GM10248 (cell line): Measurements from ENCODE around the gene SEMA3C.

ENCODE experiments used
- CTCF ChIA-PET: fragments of 300-600 bp; sonication (Branson Sonifier 250); formaldehyde crosslinking; extraction: SDS; loops from one replicate; lab custom pipeline; 2021; ENCODE audit warnings: antibody characterized with exemption; lab: Yijun Ruan, JAX
- POLR2A ChIA-PET: fragments of 350-650 bp; sonication (Branson Sonifier 250); formaldehyde crosslinking; extraction: SDS; loops from one replicate; lab custom pipeline; 2020; ENCODE audit warnings: antibody characterized with exemption; lab: Yijun Ruan, JAX
- DNase-seq: peaks from one replicate; pipeline ENCODE4 v3.0.0; 2012; ENCODE audit errors: extremely low spot score
- CTCF ChIP-seq: IDR thresholded peaks from 2 replicates; pipeline ENCODE4 v1.5.1; 2012; ENCODE audit warnings: mild to moderate bottlenecking, low read depth; ENCODE audit errors: extremely low read depth, missing control alignments, control extremely low read depth

Gene SEMA3C

DNA sequence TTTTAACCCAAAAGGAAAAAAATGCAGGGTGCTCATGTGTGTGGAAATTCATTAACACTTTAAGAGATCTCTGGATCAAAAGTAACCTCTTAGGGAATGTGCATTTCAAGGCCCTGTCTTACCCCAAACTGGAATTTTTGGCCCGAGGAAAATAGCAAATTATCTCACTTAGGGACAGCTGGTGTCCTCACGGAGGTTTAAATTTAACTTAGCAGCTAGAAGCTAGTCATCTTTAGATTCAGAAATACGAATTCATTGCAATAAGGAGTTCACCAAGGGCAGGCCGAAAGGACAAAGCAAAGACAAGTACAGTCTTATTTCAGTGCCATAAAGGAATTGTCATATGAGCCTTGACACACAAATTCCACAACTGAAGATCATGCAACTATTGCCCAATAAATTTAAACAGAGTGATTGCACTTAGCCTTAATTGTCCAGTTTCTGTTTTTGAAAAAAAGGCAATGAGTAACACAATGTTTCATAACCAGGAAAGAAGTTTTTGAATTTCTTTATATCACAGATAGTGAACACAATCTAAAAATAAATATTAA, 22.4 kb upstream of the SEMA3C start:
- TF ChIP-seq CTCF: no peak
- POLR2A ChIA-PET: no interaction called here
- CTCF ChIA-PET: no interaction called here
- DNase-seq: no peak

GRCh38 chr7:80940539-80941207, 21.8 kb upstream of the SEMA3C start:
- no peak for DNase-seq
- ChIA-PET CTCF (no interaction called here), POLR2A (no interaction called here)
- TF ChIP-seq CTCF: no peak

DNA sequence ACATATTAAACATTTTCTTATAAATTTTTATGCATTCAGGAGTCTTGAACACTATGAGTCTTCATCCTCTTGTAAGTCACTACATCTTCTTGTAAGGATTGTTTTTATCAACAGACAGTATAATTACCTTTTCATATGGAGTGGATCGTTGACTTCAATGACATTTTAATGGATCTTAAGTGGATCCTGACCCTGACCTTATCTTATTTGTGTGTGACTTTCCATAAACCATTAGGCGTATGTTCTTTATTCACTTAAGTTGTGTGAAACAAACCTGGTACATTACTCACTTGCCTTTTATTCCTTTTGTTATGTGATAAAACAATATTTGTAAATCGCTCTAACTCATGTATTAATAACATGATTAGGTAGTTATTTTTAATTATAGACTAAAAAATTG, 18.5 kb upstream of the SEMA3C start:
- ChIA-PET CTCF (interaction anchor here (1.1 kb wide), 1 partner anchor 9 kb away, joined by 3 read pairs; no protein-coding TSS in a partner anchor), POLR2A (no interaction called here)
- DNase-seq: no peak
- no peak for TF ChIP-seq CTCF

DNA sequence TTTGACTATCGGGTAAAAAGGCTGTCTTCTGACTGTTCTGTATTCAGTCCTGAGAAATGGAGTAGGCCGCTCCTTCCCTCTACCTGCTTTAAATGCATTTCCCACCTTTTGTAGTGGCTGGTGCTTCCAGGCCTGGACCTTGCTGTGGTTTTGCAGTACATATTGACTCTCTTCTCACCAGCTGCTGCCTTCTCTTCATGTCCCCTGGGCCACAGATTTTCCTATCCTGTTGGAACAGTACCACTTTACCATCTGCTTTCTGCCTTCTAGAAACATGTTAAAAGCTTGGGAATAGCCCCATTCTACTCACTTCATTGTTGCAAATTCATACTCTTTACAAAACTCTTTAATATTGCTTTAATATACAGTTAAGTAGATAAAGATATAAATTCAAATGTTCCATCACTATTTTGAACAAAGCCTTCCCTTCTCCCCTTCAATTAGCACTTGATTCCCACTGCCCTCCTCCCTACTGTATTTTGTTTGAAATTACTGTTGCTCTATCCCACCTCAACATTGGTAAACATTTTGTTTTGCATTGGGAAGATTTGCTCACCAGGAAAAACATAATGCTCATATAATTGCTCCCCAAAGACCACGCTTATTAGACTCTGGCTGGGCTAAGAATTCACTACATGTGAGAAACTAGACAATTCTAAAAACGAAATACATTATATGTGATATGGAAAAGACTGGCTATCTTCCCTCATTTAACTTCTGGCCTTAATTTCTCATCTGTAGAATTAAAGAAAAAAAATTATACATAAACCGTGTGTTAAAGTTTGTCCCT, 17.3 kb upstream of the SEMA3C start:
- no peak for TF ChIP-seq CTCF
- ChIA-PET POLR2A (no interaction called here), CTCF (no interaction called here)
- no peak for DNase-seq

DNA sequence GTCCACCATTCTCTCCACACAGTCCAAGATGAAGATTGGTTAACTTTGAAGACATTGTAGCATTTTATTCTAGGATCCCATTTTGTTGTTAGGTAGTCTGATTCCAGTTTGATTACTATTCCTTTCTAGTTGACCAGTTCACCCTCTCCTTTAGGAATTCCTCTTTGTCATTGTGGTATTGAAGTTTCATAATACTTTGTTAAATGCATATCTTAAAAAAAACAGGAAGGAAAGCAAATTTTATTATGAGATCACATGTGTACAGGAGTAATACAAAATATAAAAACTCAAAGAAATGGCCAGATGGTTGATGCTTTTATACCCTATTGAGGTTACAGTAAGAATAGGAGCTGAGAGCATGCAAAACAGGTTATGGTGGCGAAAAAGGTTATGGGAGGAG, 15.5 kb upstream of the SEMA3C start:
- CTCF ChIA-PET: no interaction called here
- POLR2A ChIA-PET: no interaction called here
- no peak for DNase-seq
- no peak for TF ChIP-seq CTCF

DNA sequence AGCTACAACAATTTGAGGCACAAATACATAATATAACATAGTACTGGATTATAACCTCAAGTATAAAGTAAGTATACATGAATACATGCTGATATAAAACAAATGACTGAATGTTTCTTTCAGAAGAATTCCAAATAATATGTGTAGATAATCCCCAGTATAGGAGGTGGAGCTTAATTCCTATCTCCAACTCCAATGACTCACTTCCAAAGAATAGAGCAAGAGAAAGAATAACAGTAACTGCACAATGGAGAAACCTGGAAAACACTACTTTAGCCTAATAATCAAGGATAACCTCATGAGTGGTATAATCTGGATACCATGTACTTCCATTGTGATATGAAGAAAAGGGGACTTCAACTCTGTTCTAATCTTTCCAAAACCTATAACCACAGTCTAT, 13.7 kb upstream of the SEMA3C start:
- TF ChIP-seq CTCF: no peak

More for the DNA sequence above, 13.7 kb upstream of the SEMA3C start:
- DNase-seq: no peak
- ChIA-PET CTCF (no interaction called here), POLR2A (no interaction called here)
